Erythroblast (primary cell): Measurements from ENCODE around the gene UGT1A5.

Experiments
- GATA1 ChIP-seq: IDR thresholded peaks from 2 replicates; pipeline ENCODE4 v1.6.1; 2011; ENCODE audit warnings: low read depth, mild to moderate bottlenecking, control low read depth, low read length, moderate library complexity
- POLR2A ChIP-seq: IDR thresholded peaks from 2 replicates; pipeline ENCODE4 v1.6.1; 2011; ENCODE audit warnings: mild to moderate bottlenecking, low read length

DNA sequence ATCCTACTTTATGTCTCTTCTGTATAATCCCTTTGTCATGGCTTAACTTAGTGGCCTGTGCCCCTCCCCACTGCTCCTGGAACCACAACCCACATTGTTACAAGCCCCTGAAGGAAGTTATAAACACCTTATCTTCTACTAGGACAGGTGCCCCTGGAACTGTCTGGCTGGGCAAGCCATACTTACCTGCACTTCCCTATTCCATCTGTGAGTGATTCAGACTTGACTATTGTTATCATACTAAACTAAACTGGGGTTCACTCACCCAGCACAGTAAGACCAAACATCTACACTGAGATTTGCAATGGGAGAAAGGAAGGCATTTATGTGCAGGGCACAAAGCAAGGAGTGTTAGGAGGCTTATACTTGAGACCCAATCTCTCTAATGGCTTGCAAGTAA, 23.7 kb upstream of the UGT1A5 start:
- TF ChIP-seq POLR2A (no peak), GATA1 (no peak)
